Esophagus squamous epithelium (tissue), 4 donors: ENCODE measurements around the gene KCNJ1.

Experiments
- CTCF ChIP-seq, 6 experiments: fragments of 450-650 bp in 4 of 6; fragments of 200-600 bp in 2 of 6; sonication (generic) in 2 of 6; IDR thresholded peaks; one replicate each; pipeline ENCODE4 v1.5.1; 2016 to 2019; ENCODE audit warnings: antibody characterized with exemption in 6 of 6, mild to moderate bottlenecking in 4 of 6, moderate library complexity in 4 of 6
- POLR2A ChIP-seq, 4 donors: fragments of 450-650 bp; IDR thresholded peaks; one replicate each; pipeline ENCODE4 v1.6.1; 2017; ENCODE audit warnings: antibody characterized with exemption in 4 of 4, mild to moderate bottlenecking in 4 of 4, moderate library complexity in 3 of 4

- no peak for TF ChIP-seq CTCF (IDR thresholded peaks at IDR 0.05)
- no peak for TF ChIP-seq POLR2A (IDR thresholded peaks at IDR 0.05)
These were observed 35.0 kb downstream of the KCNJ1 start for GRCh38 chr11:128832121-128832497.
